Calu3 (cell line): ENCODE results near the gene PCOLCE2. TPM values are rescaled to one million over a fixed set of nuclear protein-coding genes. Genes with fewer than 3 reads are reported as not detected.

Source experiments
- BruUV-seq: library from RNA; stranded (reverse); fragments of 400-500 nt; replicated peaks from 2 replicates; lab custom pipeline; 2021; lab: Mats Ljungman, UMichigan
- CTCF ChIA-PET: fragments of 300-600 bp; sonication (Branson Sonifier 250); formaldehyde crosslinking; loops from one replicate; lab custom pipeline; 2022; ENCODE audit warnings: antibody characterized with exemption; lab: Charles Lee
- DNase-seq: peaks from one replicate; pipeline ENCODE4 v3.0.0; 2022
- H3K27ac Mint-ChIP-seq: one replicate; pipeline ENCODE4 v1.8.0; 2022; ENCODE audit warnings: mixed read lengths; ENCODE audit not compliant: unreplicated experiment
- H3K27me3 Mint-ChIP-seq: one replicate; pipeline ENCODE4 v1.8.0; 2022; ENCODE audit warnings: mixed read lengths; ENCODE audit not compliant: unreplicated experiment
- H3K36me3 Mint-ChIP-seq: one replicate; pipeline ENCODE4 v1.8.0; 2022; ENCODE audit warnings: mild to moderate bottlenecking, moderate library complexity, mixed read lengths; ENCODE audit not compliant: insufficient read depth, unreplicated experiment
- H3K4me1 Mint-ChIP-seq: one replicate; pipeline ENCODE4 v1.8.0; 2022; ENCODE audit warnings: mild to moderate bottlenecking, low read depth, mixed read lengths; ENCODE audit not compliant: unreplicated experiment
- H3K4me3 Mint-ChIP-seq: one replicate; pipeline ENCODE4 v1.8.0; 2022; ENCODE audit warnings: mild to moderate bottlenecking, low read depth, moderate library complexity, mixed read lengths; ENCODE audit not compliant: unreplicated experiment
- H3K9me3 Mint-ChIP-seq: one replicate; pipeline ENCODE4 v1.8.0; 2022; ENCODE audit warnings: low read depth, mixed read lengths; ENCODE audit not compliant: unreplicated experiment
- intact Hi-C: fragments of 100-400 bp; cut with micrococcal nuclease; formaldehyde crosslinking; loops from one replicate; pipeline ENCODE4 v1.10.0; 2022; ENCODE audit not compliant: unreplicated experiment
- total RNA-seq: library from RNA; stranded (reverse); gene quantifications from 2 replicates; pipeline ENCODE4 v1.2.3, GENCODE V29; 2022
- TF ChIP-seq, protein P1 (sequence below): fragments of 200-600 bp; IDR thresholded peaks from one replicate; pipeline ENCODE4 v1.8.0; 2022; ENCODE audit warnings: antibody characterized with exemption; ENCODE audit not compliant: unreplicated experiment

The PCOLCE2 gene
- total RNA-seq, 1 experiment from 2014 or later: 9.6 TPM

DNA sequence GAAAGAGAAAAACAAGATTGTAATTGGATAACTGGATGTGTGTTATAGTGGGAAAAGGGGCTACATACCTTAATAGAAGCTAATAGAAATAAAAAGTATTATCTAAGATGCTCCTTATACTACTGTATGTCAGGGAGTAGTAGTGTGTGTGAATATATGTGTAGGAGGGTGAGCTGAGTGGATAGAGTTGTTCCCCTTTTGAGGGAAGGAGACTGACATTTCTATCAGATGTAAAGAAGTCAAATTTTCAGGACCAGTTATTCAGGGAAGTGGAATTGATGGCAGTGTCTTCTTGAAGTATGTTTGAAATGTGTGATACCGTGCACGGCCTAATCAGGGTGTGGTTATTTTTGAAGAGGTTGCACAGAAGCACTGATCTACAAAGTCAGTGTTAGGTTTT lies 49.1 kb downstream of the PCOLCE2 start:
- no peak overlapping the region for H3K4me3 Mint-ChIP-seq
- CTCF ChIA-PET: no interaction called here
- TF ChIP-seq, protein P1, sequence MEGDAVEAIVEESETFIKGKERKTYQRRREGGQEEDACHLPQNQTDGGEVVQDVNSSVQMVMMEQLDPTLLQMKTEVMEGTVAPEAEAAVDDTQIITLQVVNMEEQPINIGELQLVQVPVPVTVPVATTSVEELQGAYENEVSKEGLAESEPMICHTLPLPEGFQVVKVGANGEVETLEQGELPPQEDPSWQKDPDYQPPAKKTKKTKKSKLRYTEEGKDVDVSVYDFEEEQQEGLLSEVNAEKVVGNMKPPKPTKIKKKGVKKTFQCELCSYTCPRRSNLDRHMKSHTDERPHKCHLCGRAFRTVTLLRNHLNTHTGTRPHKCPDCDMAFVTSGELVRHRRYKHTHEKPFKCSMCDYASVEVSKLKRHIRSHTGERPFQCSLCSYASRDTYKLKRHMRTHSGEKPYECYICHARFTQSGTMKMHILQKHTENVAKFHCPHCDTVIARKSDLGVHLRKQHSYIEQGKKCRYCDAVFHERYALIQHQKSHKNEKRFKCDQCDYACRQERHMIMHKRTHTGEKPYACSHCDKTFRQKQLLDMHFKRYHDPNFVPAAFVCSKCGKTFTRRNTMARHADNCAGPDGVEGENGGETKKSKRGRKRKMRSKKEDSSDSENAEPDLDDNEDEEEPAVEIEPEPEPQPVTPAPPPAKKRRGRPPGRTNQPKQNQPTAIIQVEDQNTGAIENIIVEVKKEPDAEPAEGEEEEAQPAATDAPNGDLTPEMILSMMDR: no peak
- no peak for DNase-seq
- no peaks in the 10 kb centered on the region for H3K36me3 Mint-ChIP-seq
- H3K27me3 Mint-ChIP-seq: no peaks in the 10 kb centered on the region
- intact Hi-C loops: loop anchor here (5.0 kb wide), 1 partner anchor 152 kb away; no protein-coding TSS in a partner anchor
- H3K9me3 Mint-ChIP-seq: no peaks in the 10 kb centered on the region
- no TSS peak for BruUV-seq
- peaks cover 6% of the 10 kb centered on the region for H3K4me1 Mint-ChIP-seq
- H3K27ac Mint-ChIP-seq: no peak overlapping the region

DNA sequence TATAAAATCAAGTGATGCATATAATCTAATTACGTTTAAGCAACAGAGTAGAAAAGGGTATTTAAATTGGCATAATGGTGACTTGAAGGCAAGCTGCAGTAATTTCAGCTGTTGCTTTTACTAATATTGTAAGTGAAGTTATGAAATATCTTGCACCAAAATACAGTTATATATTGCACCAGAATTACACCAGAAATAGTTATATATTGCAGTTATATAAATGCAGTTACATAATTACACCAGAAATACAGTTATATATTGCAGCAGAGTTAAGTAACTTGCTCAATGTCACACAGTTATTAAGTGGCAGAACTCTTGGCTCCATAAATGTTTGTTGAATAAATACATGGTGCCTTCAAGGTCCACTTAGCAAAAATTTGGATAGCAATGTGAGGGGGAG lies 51.4 kb downstream of the PCOLCE2 start:
- H3K4me3 Mint-ChIP-seq: no peak overlapping the region
- no peak for DNase-seq
- TF ChIP-seq, protein P1: no peak
- no peaks in the 10 kb centered on the region for H3K4me1 Mint-ChIP-seq
- BruUV-seq: no TSS peak
- intact Hi-C loops: no loop called here
- H3K27me3 Mint-ChIP-seq: no peaks in the 10 kb centered on the region
- no peak overlapping the region for H3K27ac Mint-ChIP-seq
- no peaks in the 10 kb centered on the region for H3K9me3 Mint-ChIP-seq
- H3K36me3 Mint-ChIP-seq: no peaks in the 10 kb centered on the region
- CTCF ChIA-PET: interaction anchor here (0.6 to 1.2 kb wide), 2 partner anchors 9 to 1110 kb away, joined by 3 read pairs; no protein-coding TSS in a partner anchor

DNA sequence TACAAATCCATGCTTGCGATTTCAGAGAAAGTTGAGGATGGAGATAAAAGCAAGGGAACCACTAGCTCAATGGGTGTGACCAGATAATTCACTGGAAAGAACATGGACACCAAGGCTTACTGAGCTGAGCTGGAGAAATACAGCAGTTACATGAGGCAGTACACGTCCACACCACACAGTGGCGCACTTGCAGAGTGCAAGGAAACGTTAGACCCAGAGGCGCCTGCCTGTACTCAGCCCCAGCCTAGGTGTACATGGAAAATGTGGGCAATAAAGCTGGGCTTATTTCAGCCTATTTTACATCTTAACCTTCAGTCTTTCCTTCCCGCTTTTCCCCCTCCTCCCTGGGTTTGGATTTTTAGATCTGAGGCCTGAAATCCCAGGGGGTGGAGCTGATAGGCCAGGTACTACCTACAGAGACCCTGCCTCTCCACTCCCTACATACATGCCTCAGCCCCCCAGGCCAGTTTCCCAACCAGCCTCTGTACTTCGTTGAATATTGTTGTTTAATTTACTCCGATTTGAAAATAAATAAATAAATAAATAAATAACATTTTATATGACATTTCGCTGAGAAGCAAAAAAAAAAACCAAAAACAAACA lies 60.1 kb downstream of the PCOLCE2 start:
- intact Hi-C loops: loop anchor here (1.0 to 2.0 kb wide), 6 partner anchors 28 to 242 kb away; no protein-coding TSS in a partner anchor
- BruUV-seq: no TSS peak
- DNase-seq: peak; percentile 95
- TF ChIP-seq, protein P1: peak; percentile 96
- Mint-ChIP-seq H3K9me3 (no peaks in the 10 kb centered on the region), H3K36me3 (no peaks in the 10 kb centered on the region), H3K27me3 (no peaks in the 10 kb centered on the region), H3K4me1 (no peaks in the 10 kb centered on the region), H3K27ac (no peak overlapping the region), H3K4me3 (no peak overlapping the region)
- CTCF ChIA-PET: interaction anchor here (0.6 to 3.1 kb wide), 39 partner anchors 9 to 854 kb away, joined by 3 to 64 read pairs (median 4); partner anchors contain the start of gene U2SURP

DNA sequence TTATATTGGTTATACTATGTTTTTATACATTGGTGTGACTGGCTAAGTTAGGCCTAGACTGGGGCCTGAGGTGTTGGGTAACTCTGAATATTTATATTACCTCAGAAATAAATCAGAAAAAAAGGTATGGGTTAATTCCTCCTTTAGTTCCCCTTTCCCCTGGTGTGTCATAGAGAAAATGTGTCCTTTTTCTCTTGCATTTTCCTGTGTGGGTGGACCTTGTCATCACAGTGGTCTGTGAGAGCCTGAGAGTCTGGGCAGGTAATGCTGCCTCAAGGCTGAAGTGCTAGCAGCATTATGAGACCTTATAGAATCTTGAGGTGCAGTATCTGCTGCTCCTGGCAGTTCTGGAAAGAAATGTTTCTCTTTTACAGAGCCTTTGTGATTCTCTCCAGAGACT lies 69.7 kb downstream of the PCOLCE2 start:
- H3K27ac Mint-ChIP-seq: no peak overlapping the region
- intact Hi-C loops: no loop called here
- no peaks in the 10 kb centered on the region for H3K36me3 Mint-ChIP-seq
- TF ChIP-seq, protein P1: no peak
- BruUV-seq: no TSS peak
- CTCF ChIA-PET: interaction anchor here (0.7 kb wide), 1 partner anchor 1885 kb away, joined by 3 read pairs; no protein-coding TSS in a partner anchor
- DNase-seq: no peak
- H3K4me1 Mint-ChIP-seq: no peaks in the 10 kb centered on the region
- no peak overlapping the region for H3K4me3 Mint-ChIP-seq
- H3K9me3 Mint-ChIP-seq: no peaks in the 10 kb centered on the region
- H3K27me3 Mint-ChIP-seq: no peaks in the 10 kb centered on the region
